KMS-11 (cell line): ENCODE data around the gene PIH1D2.
"Not testable (repeated sequence)": the region's sequence is repeated elsewhere in the genome, so short reads cannot be mapped to it uniquely, and the experiment has no call there.

Experiments
- H2AFZ ChIP-seq: fragments of 200-600 bp; sonication (generic); 2 replicates; pipeline ENCODE4 v1.6.1; 2016; ENCODE audit warnings: antibody characterized with exemption, mixed run types, low read depth
- H3K27ac ChIP-seq: fragments of 200-600 bp; sonication (generic); 2 replicates; pipeline ENCODE4 v1.6.1; 2016; ENCODE audit warnings: mild to moderate bottlenecking, mixed run types
- H3K27me3 ChIP-seq: fragments of 200-600 bp; sonication (generic); 2 replicates; pipeline ENCODE4 v1.6.1; 2017; ENCODE audit warnings: mild to moderate bottlenecking, low read depth, mixed run types, moderate library complexity; ENCODE audit not compliant: insufficient read depth
- H3K36me3 ChIP-seq: fragments of 200-600 bp; sonication (generic); 2 replicates; pipeline ENCODE4 v1.6.1; 2017; ENCODE audit warnings: mild to moderate bottlenecking, mixed run types; ENCODE audit not compliant: insufficient read depth
- H3K4me1 ChIP-seq: fragments of 200-600 bp; sonication (generic); 2 replicates; pipeline ENCODE4 v1.6.1; 2016; ENCODE audit warnings: mild to moderate bottlenecking, low read depth, mixed run types; ENCODE audit not compliant: poor library complexity, severe bottlenecking
- H3K4me2 ChIP-seq: fragments of 200-600 bp; sonication (generic); 2 replicates; pipeline ENCODE4 v1.7.0; 2016; ENCODE audit warnings: mild to moderate bottlenecking, mixed run types
- H3K4me3 ChIP-seq: fragments of 200-600 bp; sonication (generic); IDR thresholded peaks from 2 replicates; pipeline ENCODE4 v1.6.1; 2017; ENCODE audit warnings: low read depth, low read length, mixed read lengths; ENCODE audit not compliant: insufficient read depth
- H3K79me2 ChIP-seq: fragments of 200-600 bp; sonication (generic); 2 replicates; pipeline ENCODE4 v1.6.1; 2016; ENCODE audit warnings: low read depth, mixed run types; ENCODE audit not compliant: insufficient read depth
- H3K9ac ChIP-seq: fragments of 200-600 bp; sonication (generic); 2 replicates; pipeline ENCODE4 v1.6.1; 2016; ENCODE audit warnings: mild to moderate bottlenecking, mixed run types
- H4K20me1 ChIP-seq: fragments of 200-600 bp; sonication (generic); 2 replicates; pipeline ENCODE4 v1.6.1; 2016; ENCODE audit warnings: mild to moderate bottlenecking, mixed run types; ENCODE audit not compliant: insufficient read depth
- TF ChIP-seq, protein P1 (sequence below): fragments of 200-600 bp; sonication (generic); conservative IDR thresholded peaks from 2 replicates; pipeline ENCODE4 v1.6.1; 2017; ENCODE audit warnings: low read depth, mild to moderate bottlenecking, antibody characterized with exemption, low read length, moderate library complexity, mixed read lengths

The PIH1D2 gene

DNA sequence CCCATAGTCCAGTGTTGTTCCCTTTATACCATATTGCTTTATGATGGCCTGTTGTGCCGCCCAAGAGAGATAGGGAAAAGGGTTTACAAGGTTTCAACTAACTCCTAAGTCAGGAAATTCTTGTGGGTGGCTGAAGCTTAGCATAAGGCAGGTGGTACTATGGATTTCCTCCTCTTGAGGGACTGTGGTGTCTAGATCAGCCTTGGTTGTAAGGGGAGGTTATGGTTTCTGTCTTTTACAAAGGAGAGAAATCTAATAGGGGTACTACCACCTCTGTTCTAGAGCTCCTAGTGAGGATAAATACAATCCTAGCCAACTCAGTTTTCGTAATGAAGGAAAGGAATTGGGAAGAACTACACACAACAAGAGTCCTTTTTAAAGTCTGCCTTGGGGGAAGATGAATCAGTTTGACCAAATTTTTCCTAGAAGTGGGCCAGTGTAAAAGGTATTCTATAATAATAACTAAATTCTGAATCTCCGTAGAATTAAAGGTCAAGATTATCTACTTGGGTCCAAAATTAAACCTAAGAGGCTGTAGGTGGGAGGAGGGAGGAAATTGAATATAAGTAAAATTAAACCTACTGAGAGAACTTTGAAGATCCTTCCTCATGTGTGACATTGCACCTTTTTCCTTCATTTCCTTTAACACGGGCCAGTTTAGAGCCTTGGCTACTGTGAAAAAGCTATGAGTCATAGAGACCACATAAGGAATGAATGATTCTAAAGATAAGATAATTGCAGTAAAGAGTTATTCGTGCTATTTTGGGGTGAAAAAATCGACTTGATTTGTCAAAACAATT lies 31.5 kb downstream of the PIH1D2 start:
- H3K4me2 ChIP-seq: no peak overlapping the region
- TF ChIP-seq, protein P1, sequence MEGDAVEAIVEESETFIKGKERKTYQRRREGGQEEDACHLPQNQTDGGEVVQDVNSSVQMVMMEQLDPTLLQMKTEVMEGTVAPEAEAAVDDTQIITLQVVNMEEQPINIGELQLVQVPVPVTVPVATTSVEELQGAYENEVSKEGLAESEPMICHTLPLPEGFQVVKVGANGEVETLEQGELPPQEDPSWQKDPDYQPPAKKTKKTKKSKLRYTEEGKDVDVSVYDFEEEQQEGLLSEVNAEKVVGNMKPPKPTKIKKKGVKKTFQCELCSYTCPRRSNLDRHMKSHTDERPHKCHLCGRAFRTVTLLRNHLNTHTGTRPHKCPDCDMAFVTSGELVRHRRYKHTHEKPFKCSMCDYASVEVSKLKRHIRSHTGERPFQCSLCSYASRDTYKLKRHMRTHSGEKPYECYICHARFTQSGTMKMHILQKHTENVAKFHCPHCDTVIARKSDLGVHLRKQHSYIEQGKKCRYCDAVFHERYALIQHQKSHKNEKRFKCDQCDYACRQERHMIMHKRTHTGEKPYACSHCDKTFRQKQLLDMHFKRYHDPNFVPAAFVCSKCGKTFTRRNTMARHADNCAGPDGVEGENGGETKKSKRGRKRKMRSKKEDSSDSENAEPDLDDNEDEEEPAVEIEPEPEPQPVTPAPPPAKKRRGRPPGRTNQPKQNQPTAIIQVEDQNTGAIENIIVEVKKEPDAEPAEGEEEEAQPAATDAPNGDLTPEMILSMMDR: no peak
- no peaks in the 10 kb centered on the region for H3K27me3 ChIP-seq
- H4K20me1 ChIP-seq: no peaks in the 10 kb centered on the region
- H3K36me3 ChIP-seq: no peaks in the 10 kb centered on the region
- H3K9ac ChIP-seq: no peak overlapping the region
- no peaks in the 10 kb centered on the region for H3K79me2 ChIP-seq
- no peak overlapping the region for H2AFZ ChIP-seq
- no peak overlapping the region for H3K4me3 ChIP-seq
- H3K27ac ChIP-seq: no peak overlapping the region
- H3K4me1 ChIP-seq: no peaks in the 10 kb centered on the region

DNA sequence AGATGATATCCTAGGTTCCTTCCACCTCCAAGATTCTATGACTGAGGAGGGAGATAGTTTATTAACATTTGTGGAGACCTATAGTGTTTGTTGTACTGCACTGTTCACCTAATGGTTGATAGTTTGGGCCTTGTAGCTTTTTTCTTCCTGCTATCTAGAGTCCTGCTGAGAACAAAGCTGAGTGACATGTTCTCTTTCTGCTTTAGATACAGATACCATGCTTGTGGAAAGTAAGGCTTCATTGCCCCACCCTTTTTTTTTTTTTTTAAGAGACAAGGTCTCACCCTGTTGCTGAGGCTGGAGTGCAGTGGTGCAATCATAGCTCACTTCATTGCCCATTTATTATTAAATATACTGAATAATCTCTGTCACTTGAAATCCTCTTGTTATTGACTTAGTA lies 36.3 kb downstream of the PIH1D2 start:
- TF ChIP-seq, protein P1: no peak
- Histone ChIP-seq H3K27ac (no peak overlapping the region), H2AFZ (no peak overlapping the region), H3K4me1 (peaks cover 10% of the 10 kb centered on the region), H3K79me2 (no peaks in the 10 kb centered on the region), H3K9ac (no peak overlapping the region), H3K36me3 (no peaks in the 10 kb centered on the region), H3K27me3 (no peaks in the 10 kb centered on the region), H3K4me3 (no peak overlapping the region), H3K4me2 (no peak overlapping the region), H4K20me1 (no peaks in the 10 kb centered on the region)

DNA sequence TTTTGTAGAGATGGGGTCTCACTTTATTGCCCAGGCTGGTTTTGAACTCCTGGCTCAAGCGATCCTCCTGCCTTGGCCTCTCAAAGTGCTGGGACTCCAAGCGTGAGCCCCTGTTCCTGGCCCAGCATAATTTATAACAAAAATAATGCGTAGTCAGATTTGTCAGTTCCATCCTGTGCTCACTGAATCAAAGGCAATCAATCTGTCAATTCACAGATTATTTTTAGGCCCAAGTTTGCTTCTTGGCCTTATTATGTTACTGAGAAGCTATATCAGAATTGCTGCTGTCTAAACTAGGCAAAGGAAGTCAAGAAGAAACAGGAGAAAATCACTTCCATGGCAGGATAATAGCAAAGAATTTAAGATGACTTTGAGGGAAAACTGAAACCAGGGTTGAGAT lies 39.9 kb downstream of the PIH1D2 start:
- Histone ChIP-seq H3K79me2 (no peaks in the 10 kb centered on the region), H3K27ac (no peak overlapping the region), H2AFZ (no peak overlapping the region), H3K9ac (no peak overlapping the region), H4K20me1 (no peaks in the 10 kb centered on the region), H3K36me3 (no peaks in the 10 kb centered on the region), H3K4me3 (no peak overlapping the region), H3K27me3 (no peaks in the 10 kb centered on the region), H3K4me2 (no peak overlapping the region), H3K4me1 (peaks cover 10% of the 10 kb centered on the region)
- TF ChIP-seq, protein P1: no peak

DNA sequence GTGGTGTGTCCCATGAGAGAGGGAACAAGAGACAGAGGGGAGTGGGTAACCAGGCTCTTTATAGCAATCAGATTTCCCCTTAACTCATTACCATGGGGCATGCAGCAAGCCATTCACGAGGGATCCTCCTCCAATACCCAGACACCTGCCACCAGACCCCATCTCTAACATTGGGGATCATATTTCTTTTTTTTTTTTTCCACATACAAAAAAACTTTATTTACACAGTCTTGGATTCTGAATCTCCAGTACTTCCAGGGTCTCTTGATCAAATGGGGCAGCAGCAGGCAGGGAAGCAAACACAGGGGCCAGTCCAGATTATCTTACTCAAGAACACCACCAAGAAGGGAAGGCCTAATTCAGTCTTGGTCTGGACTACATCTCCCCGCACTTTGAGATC lies 44.4 kb downstream of the PIH1D2 start:
- no peak overlapping the region for H3K4me2 ChIP-seq
- H2AFZ ChIP-seq: no peak overlapping the region
- no peaks in the 10 kb centered on the region for H4K20me1 ChIP-seq
- H3K4me3 ChIP-seq: no peak overlapping the region
- no peaks in the 10 kb centered on the region for H3K27me3 ChIP-seq
- no peaks in the 10 kb centered on the region for H3K36me3 ChIP-seq
- H3K79me2 ChIP-seq: no peaks in the 10 kb centered on the region; the same call in 1 of the 2 replicates
- peaks cover under 1% of the 10 kb centered on the region for H3K4me1 ChIP-seq
- no peak overlapping the region for H3K27ac ChIP-seq
- no peak overlapping the region for H3K9ac ChIP-seq
- TF ChIP-seq, protein P1: no peak

DNA sequence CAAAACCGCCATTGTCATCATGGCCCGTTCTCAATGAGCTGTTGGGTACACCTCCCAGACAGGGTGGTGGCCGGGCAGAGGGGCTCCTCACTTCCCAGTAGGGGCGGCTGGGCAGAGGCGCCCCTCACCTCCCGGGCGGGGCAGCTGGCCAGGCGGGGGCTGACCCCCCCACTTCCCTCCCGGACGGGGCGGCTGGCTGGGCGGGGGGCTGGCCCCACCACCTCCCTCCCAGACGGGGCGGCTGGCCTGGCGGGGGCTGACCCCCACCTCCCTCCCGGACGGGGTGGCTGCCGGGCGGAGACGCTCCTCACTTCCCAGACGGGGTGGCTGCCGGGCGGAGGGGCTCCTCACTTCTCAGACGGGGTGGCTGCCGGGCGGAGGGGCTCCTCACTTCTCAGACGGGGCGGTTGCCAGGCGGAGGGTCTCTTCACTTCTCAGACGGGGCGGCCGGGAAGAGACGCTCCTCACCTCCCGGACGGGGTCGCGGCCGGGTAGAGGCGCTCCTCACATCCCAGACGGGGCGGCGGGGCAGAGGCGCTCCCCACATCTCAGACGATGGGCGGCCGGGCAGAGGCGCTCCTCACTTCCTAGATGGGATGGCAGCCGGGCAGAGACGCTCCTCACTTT lies 46.9 kb downstream of the PIH1D2 start:
- not testable (repeated sequence) for H3K9ac ChIP-seq, H3K27ac ChIP-seq, H2AFZ ChIP-seq, H3K4me2 ChIP-seq, H4K20me1 ChIP-seq, H3K27me3 ChIP-seq, H3K36me3 ChIP-seq, H3K79me2 ChIP-seq, H3K4me3 ChIP-seq
- peaks cover 14% of the 10 kb centered on the region for H3K4me1 ChIP-seq
